ENCODE data around the gene SLC35D1.

- TF ChIP-seq, protein P1, sequence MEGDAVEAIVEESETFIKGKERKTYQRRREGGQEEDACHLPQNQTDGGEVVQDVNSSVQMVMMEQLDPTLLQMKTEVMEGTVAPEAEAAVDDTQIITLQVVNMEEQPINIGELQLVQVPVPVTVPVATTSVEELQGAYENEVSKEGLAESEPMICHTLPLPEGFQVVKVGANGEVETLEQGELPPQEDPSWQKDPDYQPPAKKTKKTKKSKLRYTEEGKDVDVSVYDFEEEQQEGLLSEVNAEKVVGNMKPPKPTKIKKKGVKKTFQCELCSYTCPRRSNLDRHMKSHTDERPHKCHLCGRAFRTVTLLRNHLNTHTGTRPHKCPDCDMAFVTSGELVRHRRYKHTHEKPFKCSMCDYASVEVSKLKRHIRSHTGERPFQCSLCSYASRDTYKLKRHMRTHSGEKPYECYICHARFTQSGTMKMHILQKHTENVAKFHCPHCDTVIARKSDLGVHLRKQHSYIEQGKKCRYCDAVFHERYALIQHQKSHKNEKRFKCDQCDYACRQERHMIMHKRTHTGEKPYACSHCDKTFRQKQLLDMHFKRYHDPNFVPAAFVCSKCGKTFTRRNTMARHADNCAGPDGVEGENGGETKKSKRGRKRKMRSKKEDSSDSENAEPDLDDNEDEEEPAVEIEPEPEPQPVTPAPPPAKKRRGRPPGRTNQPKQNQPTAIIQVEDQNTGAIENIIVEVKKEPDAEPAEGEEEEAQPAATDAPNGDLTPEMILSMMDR (IDR thresholded peaks at IDR 0.05): no peak
- TF ChIP-seq EZH2 (IDR thresholded peaks at IDR 0.05) (no peak), EZH2phosphoT487 (IDR thresholded peaks at IDR 0.05) (no peak)
Observed at GRCh38 chr1:67084765-67085318, 30.9 kb upstream of the SLC35D1 start.

All from neural progenitor cell (in vitro differentiated cells).